Astrocyte (in vitro differentiated cells and primary cell): ENCODE measurements around the gene SGCE. TPM values are rescaled to one million over a fixed set of nuclear protein-coding genes. Genes with fewer than 3 reads are reported as not detected.

Experiments
- DNase-seq: peaks from one replicate; pipeline ENCODE4 v3.0.0-alpha.2; 2010; ENCODE audit warnings: low read depth
- FAIRE-seq: peaks from 2 replicates; lab custom pipeline; 2011; peaks lifted over from hg19 to GRCh38; lab: Jason Lieb, UNC
- H2AFZ ChIP-seq: 2 replicates; pipeline ENCODE4 v1.6.0; 2012; ENCODE audit warnings: low read depth, low read length, inconsistent platforms
- H3K27ac ChIP-seq: 2 replicates; pipeline ENCODE4 v1.5.1; 2011; ENCODE audit warnings: low read depth, low read length, inconsistent platforms
- H3K27me3 ChIP-seq: 2 replicates; pipeline ENCODE4 v1.6.0; 2011; ENCODE audit warnings: low read length, inconsistent platforms; ENCODE audit not compliant: insufficient read depth
- H3K36me3 ChIP-seq: 2 replicates; pipeline ENCODE4 v1.5.1; 2011; ENCODE audit warnings: low read length, inconsistent platforms; ENCODE audit not compliant: insufficient read depth
- H3K4me1 ChIP-seq: 2 replicates; pipeline ENCODE4 v1.5.1; 2011; ENCODE audit warnings: low read length, inconsistent platforms; ENCODE audit not compliant: insufficient read depth
- H3K4me2 ChIP-seq: 2 replicates; pipeline ENCODE4 v1.6.0; 2012; ENCODE audit warnings: low read length, inconsistent platforms
- H3K4me3 ChIP-seq: 2 replicates; pipeline ENCODE4 v1.5.1; 2011; ENCODE audit warnings: low read depth, mild to moderate bottlenecking, low read length, inconsistent platforms; ENCODE audit not compliant: insufficient read depth
- H3K79me2 ChIP-seq: 2 replicates; pipeline ENCODE4 v1.6.0; 2012; ENCODE audit warnings: mild to moderate bottlenecking, low read length, inconsistent platforms; ENCODE audit not compliant: insufficient read depth
- H3K9ac ChIP-seq: 2 replicates; pipeline ENCODE4 v1.6.0; 2012; ENCODE audit warnings: mild to moderate bottlenecking, low read length, inconsistent platforms
- H3K9me3 ChIP-seq: 2 replicates; pipeline ENCODE4 v1.5.1; 2012; ENCODE audit warnings: low read depth, mild to moderate bottlenecking, low read length, inconsistent platforms; ENCODE audit not compliant: insufficient read depth
- H4K20me1 ChIP-seq: 2 replicates; pipeline ENCODE4 v1.6.0; 2012; ENCODE audit warnings: low read length, inconsistent platforms; ENCODE audit not compliant: insufficient read depth
- H3K27ac Mint-ChIP-seq: one replicate; pipeline ENCODE4 v1.8.0; 2021; ENCODE audit warnings: mild to moderate bottlenecking, mixed read lengths; ENCODE audit not compliant: unreplicated experiment
- H3K27me3 Mint-ChIP-seq: one replicate; pipeline ENCODE4 v1.8.0; 2021; ENCODE audit warnings: low read depth, mixed read lengths; ENCODE audit not compliant: unreplicated experiment
- H3K36me3 Mint-ChIP-seq: one replicate; pipeline ENCODE4 v1.8.0; 2021; ENCODE audit warnings: low read depth, mixed read lengths; ENCODE audit not compliant: unreplicated experiment
- H3K4me1 Mint-ChIP-seq: one replicate; pipeline ENCODE4 v1.8.0; 2021; ENCODE audit warnings: low read depth, mixed read lengths; ENCODE audit not compliant: unreplicated experiment
- H3K4me3 Mint-ChIP-seq: one replicate; pipeline ENCODE4 v1.8.0; 2021; ENCODE audit warnings: mild to moderate bottlenecking, moderate library complexity, mixed read lengths; ENCODE audit not compliant: unreplicated experiment
- H3K9me3 Mint-ChIP-seq: one replicate; pipeline ENCODE4 v1.8.0; 2021; ENCODE audit warnings: mild to moderate bottlenecking, mixed read lengths; ENCODE audit not compliant: unreplicated experiment
- CTCF ChIP-seq: IDR thresholded peaks from 2 replicates; pipeline ENCODE4 v1.5.1; 2011; ENCODE audit warnings: low read depth, mild to moderate bottlenecking, inconsistent platforms, low read length, moderate library complexity; ENCODE audit not compliant: insufficient read depth
- EZH2 ChIP-seq: IDR thresholded peaks from 2 replicates; pipeline ENCODE4 v1.6.1; 2012; ENCODE audit warnings: mild to moderate bottlenecking, low read length, inconsistent platforms; ENCODE audit not compliant: insufficient read depth
- total RNA-seq: library from RNA; stranded (reverse); gene quantifications from 2 replicates; pipeline ENCODE4 v1.2.1, GENCODE V29; 2021

Gene SGCE
- total RNA-seq, 1 donor from 2014 or later = 33.4 TPM

GRCh38 chr7:94669773-94670495, 14.0 kb upstream of the SGCE start:
- H3K27me3 Mint-ChIP-seq = no peaks in the 10 kb centered on the region
- no peaks in the 10 kb centered on the region for H3K4me1 Mint-ChIP-seq
- no peaks in the 10 kb centered on the region for H3K27me3 ChIP-seq
- H3K9me3 ChIP-seq = no peaks in the 10 kb centered on the region
- no peaks in the 10 kb centered on the region for H3K4me1 ChIP-seq
- no peak overlapping the region for H3K4me2 ChIP-seq
- no peaks in the 10 kb centered on the region for H3K36me3 ChIP-seq
- no peak overlapping the region for H3K27ac Mint-ChIP-seq
- FAIRE-seq = no peak
- H3K79me2 ChIP-seq = no peaks in the 10 kb centered on the region
- H3K36me3 Mint-ChIP-seq = peaks cover 7% of the 10 kb centered on the region
- DNase-seq = no peak
- H2AFZ ChIP-seq = no peak overlapping the region
- no peak overlapping the region for H3K9ac ChIP-seq
- no peaks in the 10 kb centered on the region for H4K20me1 ChIP-seq
- H3K4me3 ChIP-seq = no peak overlapping the region
- no peak overlapping the region for H3K4me3 Mint-ChIP-seq
- no peak overlapping the region for H3K27ac ChIP-seq
- no peak for TF ChIP-seq EZH2
- TF ChIP-seq CTCF = no peak
- peaks cover 10% of the 10 kb centered on the region for H3K9me3 Mint-ChIP-seq

GRCh38 chr7:94666879-94667587, 11.1 kb upstream of the SGCE start:
- no peak for DNase-seq
- H3K4me3 Mint-ChIP-seq = no peak overlapping the region
- no peak for FAIRE-seq
- Histone ChIP-seq H3K9me3 (no peaks in the 10 kb centered on the region), H3K27me3 (no peaks in the 10 kb centered on the region), H3K4me3 (no peak overlapping the region), H3K79me2 (no peaks in the 10 kb centered on the region), H3K4me2 (no peak overlapping the region), H3K4me1 (no peaks in the 10 kb centered on the region), H2AFZ (no peak overlapping the region), H3K9ac (no peak overlapping the region), H3K36me3 (no peaks in the 10 kb centered on the region), H4K20me1 (no peaks in the 10 kb centered on the region), H3K27ac (no peak overlapping the region)
- peaks cover 17% of the 10 kb centered on the region for H3K36me3 Mint-ChIP-seq
- H3K27ac Mint-ChIP-seq = no peak overlapping the region
- TF ChIP-seq EZH2 (no peak), CTCF (no peak)
- peaks cover 14% of the 10 kb centered on the region for H3K9me3 Mint-ChIP-seq
- peaks cover 2% of the 10 kb centered on the region for H3K4me1 Mint-ChIP-seq
- H3K27me3 Mint-ChIP-seq = no peaks in the 10 kb centered on the region

GRCh38 chr7:94665426-94665825, 9.5 kb upstream of the SGCE start:
- H3K4me3 Mint-ChIP-seq = no peak overlapping the region
- TF ChIP-seq EZH2 = no peak
- no peak for TF ChIP-seq CTCF
- no peak for FAIRE-seq

More at GRCh38 chr7:94665426-94665825, 9.5 kb upstream of the SGCE start:
- Histone ChIP-seq H3K4me3 (no peak overlapping the region), H4K20me1 (no peaks in the 10 kb centered on the region), H3K27ac (no peak overlapping the region), H3K27me3 (no peaks in the 10 kb centered on the region), H3K4me1 (no peaks in the 10 kb centered on the region), H3K36me3 (no peaks in the 10 kb centered on the region), H3K9ac (no peak overlapping the region), H3K9me3 (no peaks in the 10 kb centered on the region), H3K4me2 (no peak overlapping the region), H3K79me2 (no peaks in the 10 kb centered on the region), H2AFZ (no peak overlapping the region)
- Mint-ChIP-seq H3K27ac (no peak overlapping the region), H3K27me3 (no peaks in the 10 kb centered on the region), H3K4me1 (peaks cover 2% of the 10 kb centered on the region), H3K36me3 (peaks cover 17% of the 10 kb centered on the region), H3K9me3 (peaks cover 14% of the 10 kb centered on the region)
- DNase-seq = no peak
